Activated T-cell treated with anti-CD3 and anti-CD28 coated beads for 48 hours (primary cell): ENCODE results near the gene SERBP1.
A peak's percentile ranks its signal among the peaks of the same experiment; 100 is the strongest.
"Not testable (repeated sequence)": the region's sequence is repeated elsewhere in the genome, so short reads cannot be mapped to it uniquely, and the experiment has no call there.

Experiments
- DNase-seq: peaks from one replicate; pipeline ENCODE4 v3.0.0-alpha.2; 2020; ENCODE audit warnings: low read depth

Gene SERBP1

GRCh38 chr1:67440339-67440738 lies 10.1 kb upstream of the SERBP1 start:
- DNase-seq = no peak

- no peak for DNase-seq
These were observed 9.3 kb upstream of the SERBP1 start for GRCh38 chr1:67439277-67440029.

GRCh38 chr1:67437961-67438360 lies 7.8 kb upstream of the SERBP1 start:
- DNase-seq = no peak

DNA sequence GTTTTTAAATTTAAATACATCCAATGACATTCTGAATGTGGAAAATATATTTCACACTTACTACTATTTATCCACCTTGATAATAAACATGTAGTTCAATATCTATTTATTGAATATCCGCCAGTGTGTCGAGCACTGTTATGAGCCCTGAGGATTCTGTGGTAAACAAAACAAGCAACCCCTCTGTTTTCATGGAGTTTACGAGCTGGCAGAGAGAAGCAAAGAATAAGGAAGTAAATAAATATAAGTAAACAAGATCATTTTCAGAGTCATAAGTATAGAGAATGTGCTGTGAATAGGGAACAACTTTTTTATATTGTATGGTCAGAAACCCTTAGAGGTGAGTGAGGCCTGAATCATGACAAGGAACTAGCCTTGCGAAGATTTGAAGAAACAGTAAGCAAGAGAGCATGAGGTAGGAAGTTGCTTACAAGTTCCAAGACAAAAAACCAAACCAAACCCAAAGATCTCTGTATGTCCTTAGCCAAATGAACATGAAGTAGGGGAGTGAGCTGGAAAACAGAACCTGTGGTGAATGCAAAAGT lies 6.4 kb upstream of the SERBP1 start:
- no peak for DNase-seq

DNA sequence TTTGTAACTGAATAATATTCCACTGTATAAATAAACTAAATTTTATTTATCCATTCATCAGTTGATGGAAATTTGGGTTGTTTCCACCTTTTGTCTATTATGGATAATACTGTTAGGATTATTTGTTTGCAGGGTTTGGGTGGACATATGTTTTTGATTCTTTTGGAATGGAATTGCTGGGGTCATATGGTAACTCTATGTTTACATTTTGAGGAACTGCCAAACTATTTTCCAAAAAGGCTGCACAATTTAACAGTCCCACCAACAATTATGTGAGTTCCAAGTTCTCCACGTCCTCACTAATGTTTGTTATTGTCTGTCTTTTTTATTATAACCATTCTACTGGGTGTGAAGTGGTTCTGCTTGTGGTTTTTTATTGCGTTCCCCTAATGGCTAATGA lies 4.3 kb upstream of the SERBP1 start:
- DNase-seq = no peak

GRCh38 chr1:67433837-67434236 lies 3.6 kb upstream of the SERBP1 start:
- no peak for DNase-seq

DNA sequence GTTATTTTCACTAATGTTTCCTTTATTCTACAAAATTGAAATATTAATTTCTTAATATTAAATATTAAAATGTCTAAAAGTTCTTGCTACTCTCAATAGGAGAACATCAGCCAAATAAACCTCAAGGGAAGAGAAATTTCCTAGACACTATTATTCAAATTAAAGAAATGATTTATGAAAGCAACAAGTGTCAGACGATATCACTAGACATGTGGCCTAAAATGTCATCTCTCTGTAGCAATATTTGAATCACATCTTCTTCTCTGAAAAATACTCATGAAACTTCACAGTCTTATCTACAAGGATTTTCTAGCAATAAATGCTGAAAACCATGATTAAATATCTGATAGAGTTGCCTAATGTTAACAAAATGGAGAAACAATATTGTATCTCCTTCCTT lies 2.5 kb upstream of the SERBP1 start:
- no peak for DNase-seq

- no peak for DNase-seq
These were observed 1.8 kb upstream of the SERBP1 start for GRCh38 chr1:67431869-67432578.

DNA sequence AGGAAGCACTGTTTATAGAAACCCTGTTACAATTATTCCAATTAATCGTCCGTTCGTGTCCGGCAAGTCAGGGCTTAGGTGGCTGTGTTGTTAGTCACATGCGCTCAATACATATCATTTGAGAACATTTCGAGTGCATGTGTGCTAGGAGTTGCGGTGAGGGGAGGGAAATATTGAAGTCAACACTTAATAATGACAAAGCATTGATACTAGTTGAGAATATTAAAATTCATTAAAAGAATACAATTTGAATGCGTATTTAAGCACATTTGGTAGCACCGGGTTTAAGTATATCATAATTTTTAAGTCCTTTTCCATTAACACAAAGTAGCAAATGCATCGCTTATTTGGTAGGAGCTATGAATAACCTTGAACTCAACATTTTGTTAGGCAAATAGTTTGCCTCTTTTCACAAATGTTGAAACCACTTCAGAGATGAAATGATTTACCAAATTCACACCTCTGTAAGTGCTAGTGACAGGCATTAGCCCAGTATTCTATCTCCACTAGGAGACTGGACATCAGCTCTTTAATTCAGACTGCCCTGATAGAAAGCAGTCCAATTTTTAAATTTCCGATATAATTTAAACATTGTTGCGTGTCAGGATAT lies 1.1 kb upstream of the SERBP1 start:
- DNase-seq = no peak

- DNase-seq = no peak
These were observed 459 bp downstream of the SERBP1 start for GRCh38 chr1:67429528-67430357.

- peak; percentile 31 for DNase-seq
These were observed 1.1 kb downstream of the SERBP1 start for GRCh38 chr1:67429011-67429527.

- DNase-seq = no peak
These were observed 2.3 kb downstream of the SERBP1 start for GRCh38 chr1:67427947-67428346.

GRCh38 chr1:67427465-67427864 lies 2.7 kb downstream of the SERBP1 start:
- DNase-seq = no peak

- no peak for DNase-seq
These were observed 9.2 kb downstream of the SERBP1 start for GRCh38 chr1:67420835-67421492.

GRCh38 chr1:67418839-67419586 lies 11.2 kb downstream of the SERBP1 start:
- DNase-seq = no peak

DNA sequence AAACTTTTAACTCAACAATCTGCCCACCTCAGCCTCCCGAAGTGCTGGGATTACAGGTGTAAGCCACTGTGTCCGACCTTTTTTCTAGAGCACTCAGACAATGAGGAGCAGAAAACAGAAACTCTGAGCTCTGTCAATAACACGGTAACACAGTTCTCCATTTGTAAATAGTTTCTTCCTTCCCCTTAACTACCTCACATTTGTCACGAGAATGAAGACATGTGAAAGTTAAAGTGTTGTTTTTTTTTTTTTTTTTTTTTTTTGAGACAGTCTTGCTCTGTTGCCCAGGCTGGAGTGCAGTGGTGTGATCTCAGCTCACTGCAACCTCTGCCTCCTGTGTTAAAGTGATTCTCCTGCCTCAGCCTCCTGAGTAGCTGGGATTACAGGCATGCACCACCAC lies 12.5 kb downstream of the SERBP1 start:
- not testable (repeated sequence) for DNase-seq

- no peak for DNase-seq
These were observed 15.2 kb downstream of the SERBP1 start for GRCh38 chr1:67415041-67415440.

DNA sequence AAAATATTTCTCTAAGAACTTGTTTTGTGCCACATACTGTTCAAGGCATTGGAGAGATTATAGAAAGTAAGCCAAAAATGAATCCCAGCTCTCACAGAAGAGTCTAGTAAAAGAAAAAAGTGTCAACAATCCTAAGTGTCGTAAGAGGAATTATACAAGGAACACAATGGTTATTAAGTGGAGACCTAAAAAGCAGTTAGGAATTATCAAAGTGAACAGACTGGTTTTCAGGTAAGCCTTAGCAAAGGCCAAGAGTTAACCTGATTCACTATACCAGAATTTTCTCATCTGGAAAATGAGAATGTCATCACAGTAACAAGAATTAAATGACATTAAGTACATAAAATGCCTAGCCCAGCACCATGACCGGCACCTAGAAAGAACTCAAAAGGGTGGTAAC lies 15.6 kb downstream of the SERBP1 start:
- DNase-seq = no peak

DNA sequence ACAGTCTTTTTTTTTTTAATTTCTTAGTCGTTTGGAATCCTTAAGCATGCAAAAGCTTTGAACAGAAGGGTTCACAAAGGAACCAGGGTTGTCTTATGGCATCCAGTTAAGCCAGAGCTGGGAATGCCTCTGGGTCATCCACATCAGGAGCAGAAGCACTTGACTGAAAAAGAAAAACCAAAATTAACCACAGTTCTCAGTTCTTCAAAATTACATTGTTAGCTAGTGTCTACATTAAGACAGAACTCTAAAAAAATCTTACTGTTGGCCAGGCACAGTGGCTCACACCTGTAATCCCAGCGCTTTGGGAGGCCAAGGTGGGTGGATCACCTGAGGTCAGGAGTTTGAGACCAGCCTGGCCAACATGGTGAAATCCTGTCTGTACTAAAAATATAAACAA lies 17.1 kb downstream of the SERBP1 start:
- not testable (repeated sequence) for DNase-seq

GRCh38 chr1:67408148-67408547 lies 22.1 kb downstream of the SERBP1 start:
- no peak for DNase-seq

GRCh38 chr1:67407498-67407897 lies 22.7 kb downstream of the SERBP1 start:
- DNase-seq = no peak
